Dedifferentiated amniotic fluid mesenchymal stem cell (primary cell): Measurements from ENCODE around the gene CHSY1.
A peak's percentile ranks its signal among the peaks of the same experiment; 100 is the strongest.
"Not testable (repeated sequence)": the region's sequence is repeated elsewhere in the genome, so short reads cannot be mapped to it uniquely, and the experiment has no call there.

Experiments used
- DNase-seq: peaks from one replicate; pipeline ENCODE4 v3.0.0-alpha.2; 2016; ENCODE audit errors: extremely low spot score

Gene CHSY1

GRCh38 chr15:101251830-101252820 lies at the start of gene CHSY1:
Gene CHSY1 (minus strand): TSS chr15:101252048. CDS start chr15:101251456, 592 bp downstream.
- peak; percentile 90 for DNase-seq

GRCh38 chr15:101296418-101297405 lies 44.9 kb upstream of the CHSY1 start:
- no peak for DNase-seq

- peak; percentile 18 for DNase-seq
These were observed 43.8 kb upstream of the CHSY1 start for GRCh38 chr15:101295607-101296161.

- peak; percentile 95 for DNase-seq
These were observed 43.1 kb upstream of the CHSY1 start, which contains the start of gene SNRPA1 for GRCh38 chr15:101294731-101295606. Gene SNRPA1 (minus strand): TSS chr15:101295248. CDS start chr15:101295178, 70 bp downstream.

- DNase-seq, result no peak
These were observed 41.3 kb upstream of the CHSY1 start for GRCh38 chr15:101293122-101293521.

- DNase-seq, result peak; percentile 29
These were observed 37.2 kb upstream of the CHSY1 start for GRCh38 chr15:101288905-101289513.

GRCh38 chr15:101287342-101287741 lies 35.5 kb upstream of the CHSY1 start:
- DNase-seq, result not testable (repeated sequence)

GRCh38 chr15:101286471-101287114 lies 34.7 kb upstream of the CHSY1 start:
- no peak for DNase-seq

GRCh38 chr15:101283931-101284330 lies 32.1 kb upstream of the CHSY1 start:
- no peak for DNase-seq

GRCh38 chr15:101280007-101280406 lies 28.2 kb upstream of the CHSY1 start:
- no peak for DNase-seq

- no peak for DNase-seq
These were observed 26.2 kb upstream of the CHSY1 start for GRCh38 chr15:101277943-101278564.

- DNase-seq, result peak; percentile 77
These were observed 25.4 kb upstream of the CHSY1 start, which contains the start of gene SELENOS for GRCh38 chr15:101277038-101277822. Gene SELENOS (minus strand): TSS chr15:101277485. CDS start chr15:101277417, 68 bp downstream.

- no peak for DNase-seq
These were observed 24.7 kb upstream of the CHSY1 start for GRCh38 chr15:101276501-101277037.

- no peak for DNase-seq
These were observed 23.2 kb upstream of the CHSY1 start for GRCh38 chr15:101275018-101275417.

- no peak for DNase-seq
These were observed 21.7 kb upstream of the CHSY1 start for GRCh38 chr15:101273534-101273933.

GRCh38 chr15:101272584-101272983 lies 20.7 kb upstream of the CHSY1 start:
- DNase-seq, result no peak

- no peak for DNase-seq
These were observed 17.8 kb upstream of the CHSY1 start for GRCh38 chr15:101269479-101270223.
